ENCODE results near the gene CSH1.
"Not testable (repeated sequence)": the region's sequence is repeated elsewhere in the genome, so short reads cannot be mapped to it uniquely, and the experiment has no call there.

Gene CSH1

GRCh38 chr17:63896524-63897354 lies at the start of gene CSH1:
Gene CSH1, minus strand, starts transcription at chr17:63896574. Its CDS starts 63 bp downstream, at chr17:63896511.
- not testable (repeated sequence) for DNase-seq (ENCODE audit: low spot score)

GRCh38 chr17:63945784-63946439 lies 49.5 kb upstream of the CSH1 start:
- DNase-seq (ENCODE audit: low spot score), result no peak

- no peak for DNase-seq (ENCODE audit: low spot score)
Observed at GRCh38 chr17:63944736-63945499, 48.5 kb upstream of the CSH1 start.

GRCh38 chr17:63943745-63944144 lies 47.4 kb upstream of the CSH1 start:
- DNase-seq (ENCODE audit: low spot score), result no peak

- DNase-seq (ENCODE audit: low spot score), result no peak
Observed at GRCh38 chr17:63942309-63942985, 46.1 kb upstream of the CSH1 start.

- no peak for DNase-seq (ENCODE audit: low spot score)
Observed at GRCh38 chr17:63941751-63942150, 45.4 kb upstream of the CSH1 start.

GRCh38 chr17:63941162-63941561 lies 44.8 kb upstream of the CSH1 start:
- no peak for DNase-seq (ENCODE audit: low spot score)

GRCh38 chr17:63940584-63940983 lies 44.2 kb upstream of the CSH1 start:
- DNase-seq (ENCODE audit: low spot score), result no peak

GRCh38 chr17:63939884-63940283 lies 43.5 kb upstream of the CSH1 start:
- DNase-seq (ENCODE audit: low spot score), result no peak

GRCh38 chr17:63939401-63939800 lies 43.0 kb upstream of the CSH1 start:
- DNase-seq (ENCODE audit: low spot score), result no peak

GRCh38 chr17:63937920-63938319 lies 41.5 kb upstream of the CSH1 start:
- no peak for DNase-seq (ENCODE audit: low spot score)

GRCh38 chr17:63937319-63937718 lies 40.9 kb upstream of the CSH1 start:
- DNase-seq (ENCODE audit: low spot score), result no peak

GRCh38 chr17:63934183-63935112 lies 38.1 kb upstream of the CSH1 start:
- no peak for DNase-seq (ENCODE audit: low spot score)

- no peak for DNase-seq (ENCODE audit: low spot score)
Observed at GRCh38 chr17:63933598-63933997, 37.2 kb upstream of the CSH1 start.

- no peak for DNase-seq (ENCODE audit: low spot score)
Observed at GRCh38 chr17:63932721-63933120, 36.3 kb upstream of the CSH1 start.

GRCh38 chr17:63931981-63932561 lies 35.7 kb upstream of the CSH1 start, which contains the start of gene CD79B:
Gene CD79B, minus strand, starts transcription at chr17:63932331. Its CDS starts 70 bp downstream, at chr17:63932261.
- no peak for DNase-seq (ENCODE audit: low spot score)

GRCh38 chr17:63930951-63931575 lies 34.7 kb upstream of the CSH1 start:
- DNase-seq (ENCODE audit: low spot score), result peak; percentile 31

GRCh38 chr17:63929860-63930766 lies 33.7 kb upstream of the CSH1 start:
- no peak for DNase-seq (ENCODE audit: low spot score)
